Fibroblast of lung (primary cell): ENCODE measurements around the gene SLC25A25.

Experiments
- CTCF ChIP-seq, 2 donors: IDR thresholded peaks in 1 of 2; conservative IDR thresholded peaks in 1 of 2; 1 replicate in 1 of 2; 2 replicates in 1 of 2; pipeline ENCODE4 v1.5.1; 2011 to 2012; ENCODE audit warnings: low read length in 2 of 2, control low read depth in 1 of 2, inconsistent platforms in 1 of 2, low read depth in 1 of 2, mild to moderate bottlenecking in 1 of 2
- EZH2 ChIP-seq: IDR thresholded peaks from 2 replicates; pipeline ENCODE4 v1.5.1; 2012; ENCODE audit warnings: low read length, control low read depth, mild to moderate bottlenecking; ENCODE audit errors: missing control alignments

DNA sequence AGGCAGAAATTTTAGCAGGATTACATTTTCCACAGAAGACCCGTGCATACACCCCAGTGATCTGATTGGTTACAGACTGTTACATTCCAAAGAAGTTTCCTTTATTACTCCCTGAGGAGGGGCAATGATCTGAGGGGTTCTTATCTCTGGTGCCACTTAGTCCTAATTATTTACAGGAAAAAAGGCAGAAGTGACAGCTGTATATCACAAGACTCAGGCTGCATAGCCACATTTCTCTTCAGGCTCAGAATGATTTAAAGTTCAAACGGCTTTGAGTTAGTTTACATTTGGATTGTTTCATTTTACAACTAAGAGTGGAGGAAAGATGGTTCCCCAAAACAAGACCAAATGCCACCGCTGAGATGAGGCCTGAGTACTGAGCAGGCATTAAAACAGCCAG is 18.2 kb upstream of the SLC25A25 start:
- TF ChIP-seq CTCF (conservative IDR thresholded peaks at IDR 0.05 in 1 of 2, IDR thresholded peaks at IDR 0.05 in 1 of 2; ENCODE audit: low read depth in 1 of 2, low read length in 2 of 2) (no peak), EZH2 (no peak)
